ENCODE measurements around the gene PIBF1. TPM values are rescaled to one million over a fixed set of nuclear protein-coding genes. Genes with fewer than 3 reads are reported as not detected.

Gene PIBF1
- total and polyA plus RNA-seq, 2 donors (not counting 1 experiment from before 2014, with no cell fraction given) = 9.6 to 25.1 TPM

- Histone ChIP-seq H3K4me3 (replicated peaks in 1 of 4; ENCODE audit: control extremely low read depth in 1 of 4, insufficient read depth in 1 of 4, low read depth in 3 of 4, low read length in 4 of 4) (no peak overlapping the region), H3K4me1 (ENCODE audit: control insufficient read depth, extremely low read depth, insufficient read depth, low read length) (no peaks in the 10 kb centered on the region), H3K36me3 (ENCODE audit: control insufficient read depth, insufficient read depth, low read length) (no peaks in the 10 kb centered on the region), H3K9me3 (ENCODE audit: control insufficient read depth, insufficient read depth, low read depth, low read length) (no peaks in the 10 kb centered on the region), H3K79me2 (ENCODE audit: control insufficient read depth, insufficient read depth, low read length) (no peaks in the 10 kb centered on the region), H2AFZ (ENCODE audit: low read length) (no peak overlapping the region), H3K27ac (ENCODE audit: insufficient read depth, low read length) (no peak overlapping the region), H3K9ac (ENCODE audit: insufficient read depth, low read length) (no peak overlapping the region), H3K27me3 (ENCODE audit: control insufficient read depth, insufficient read depth, low read length) (no peaks in the 10 kb centered on the region), H4K20me1 (ENCODE audit: control insufficient read depth, extremely low read depth, insufficient read depth, low read length) (no peaks in the 10 kb centered on the region), H3K4me2 (ENCODE audit: extremely low read depth, insufficient read depth, low read length) (no peak overlapping the region)
- no peak for DNase-seq (ENCODE audit: low read depth in 2 of 2)
- TF ChIP-seq, protein P1, sequence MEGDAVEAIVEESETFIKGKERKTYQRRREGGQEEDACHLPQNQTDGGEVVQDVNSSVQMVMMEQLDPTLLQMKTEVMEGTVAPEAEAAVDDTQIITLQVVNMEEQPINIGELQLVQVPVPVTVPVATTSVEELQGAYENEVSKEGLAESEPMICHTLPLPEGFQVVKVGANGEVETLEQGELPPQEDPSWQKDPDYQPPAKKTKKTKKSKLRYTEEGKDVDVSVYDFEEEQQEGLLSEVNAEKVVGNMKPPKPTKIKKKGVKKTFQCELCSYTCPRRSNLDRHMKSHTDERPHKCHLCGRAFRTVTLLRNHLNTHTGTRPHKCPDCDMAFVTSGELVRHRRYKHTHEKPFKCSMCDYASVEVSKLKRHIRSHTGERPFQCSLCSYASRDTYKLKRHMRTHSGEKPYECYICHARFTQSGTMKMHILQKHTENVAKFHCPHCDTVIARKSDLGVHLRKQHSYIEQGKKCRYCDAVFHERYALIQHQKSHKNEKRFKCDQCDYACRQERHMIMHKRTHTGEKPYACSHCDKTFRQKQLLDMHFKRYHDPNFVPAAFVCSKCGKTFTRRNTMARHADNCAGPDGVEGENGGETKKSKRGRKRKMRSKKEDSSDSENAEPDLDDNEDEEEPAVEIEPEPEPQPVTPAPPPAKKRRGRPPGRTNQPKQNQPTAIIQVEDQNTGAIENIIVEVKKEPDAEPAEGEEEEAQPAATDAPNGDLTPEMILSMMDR (conservative IDR thresholded peaks at IDR 0.05 in 1 of 2, IDR thresholded peaks at IDR 0.05 in 1 of 2; ENCODE audit: low read depth in 1 of 2, low read length in 2 of 2) = no peak
- no peak for TF ChIP-seq EZH2 (IDR thresholded peaks at IDR 0.05; ENCODE audit: low read length, missing control alignments)
These were observed 107.6 kb downstream of the PIBF1 start for GRCh38 chr13:72889495-72889894.

- no peaks in the 10 kb centered on the region for H4K20me1 ChIP-seq (ENCODE audit: control insufficient read depth, extremely low read depth, insufficient read depth, low read length)
- H3K4me1 ChIP-seq (ENCODE audit: control insufficient read depth, extremely low read depth, insufficient read depth, low read length) = no peaks in the 10 kb centered on the region
- no peaks in the 10 kb centered on the region for H3K79me2 ChIP-seq (ENCODE audit: control insufficient read depth, insufficient read depth, low read length)
- H3K27me3 ChIP-seq (ENCODE audit: control insufficient read depth, insufficient read depth, low read length) = no peaks in the 10 kb centered on the region
- H2AFZ ChIP-seq (ENCODE audit: low read length) = no peak overlapping the region
- no peak overlapping the region for H3K27ac ChIP-seq (ENCODE audit: insufficient read depth, low read length)
- H3K36me3 ChIP-seq (ENCODE audit: control insufficient read depth, insufficient read depth, low read length) = no peaks in the 10 kb centered on the region
- DNase-seq (ENCODE audit: low read depth in 2 of 2) = no peak
- H3K4me3 ChIP-seq (replicated peaks in 1 of 4; ENCODE audit: control extremely low read depth in 1 of 4, insufficient read depth in 1 of 4, low read depth in 3 of 4, low read length in 4 of 4) = no peak overlapping the region
- H3K9me3 ChIP-seq (ENCODE audit: control insufficient read depth, insufficient read depth, low read depth, low read length) = no peaks in the 10 kb centered on the region
- TF ChIP-seq EZH2 (IDR thresholded peaks at IDR 0.05; ENCODE audit: low read length, missing control alignments) = no peak
- TF ChIP-seq, protein P1 (conservative IDR thresholded peaks at IDR 0.05 in 1 of 2, IDR thresholded peaks at IDR 0.05 in 1 of 2; ENCODE audit: low read depth in 1 of 2, low read length in 2 of 2) = no peak
- H3K9ac ChIP-seq (ENCODE audit: insufficient read depth, low read length) = no peak overlapping the region
- H3K4me2 ChIP-seq (ENCODE audit: extremely low read depth, insufficient read depth, low read length) = no peak overlapping the region
These were observed 108.6 kb downstream of the PIBF1 start for GRCh38 chr13:72890546-72890945.

DNA sequence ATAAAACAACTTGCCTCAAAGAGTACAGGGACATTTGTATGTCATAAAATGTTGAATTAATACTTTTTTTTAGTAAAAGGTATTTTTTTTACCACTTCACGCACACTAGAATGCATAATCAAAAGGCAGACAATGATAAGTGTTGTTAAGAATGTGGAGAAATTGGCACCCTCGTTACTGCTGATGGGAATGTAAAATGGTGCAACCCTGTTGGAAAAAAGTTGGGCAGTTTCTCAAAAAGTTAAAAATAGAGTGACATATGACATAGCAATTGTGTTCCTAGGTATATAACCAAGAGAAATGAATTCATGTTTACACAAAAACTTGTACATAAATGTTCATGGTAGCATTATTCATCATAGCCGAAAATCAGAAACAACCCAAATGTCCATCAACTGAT lies 109.5 kb downstream of the PIBF1 start:
- no peak overlapping the region for H3K4me3 ChIP-seq (replicated peaks in 1 of 4; ENCODE audit: control extremely low read depth in 1 of 4, insufficient read depth in 1 of 4, low read depth in 3 of 4, low read length in 4 of 4)
- no peaks in the 10 kb centered on the region for H3K9me3 ChIP-seq (ENCODE audit: control insufficient read depth, insufficient read depth, low read depth, low read length)
- no peaks in the 10 kb centered on the region for H3K27me3 ChIP-seq (ENCODE audit: control insufficient read depth, insufficient read depth, low read length)
- H4K20me1 ChIP-seq (ENCODE audit: control insufficient read depth, extremely low read depth, insufficient read depth, low read length) = no peaks in the 10 kb centered on the region
- peaks cover 2% of the 10 kb centered on the region for H3K36me3 ChIP-seq (ENCODE audit: control insufficient read depth, insufficient read depth, low read length)
- no peak overlapping the region for H3K27ac ChIP-seq (ENCODE audit: insufficient read depth, low read length)
- H3K9ac ChIP-seq (ENCODE audit: insufficient read depth, low read length) = no peak overlapping the region
- H2AFZ ChIP-seq (ENCODE audit: low read length) = no peak overlapping the region
- no peak for DNase-seq (ENCODE audit: low read depth in 2 of 2)
- TF ChIP-seq EZH2 (IDR thresholded peaks at IDR 0.05; ENCODE audit: low read length, missing control alignments) = no peak
- TF ChIP-seq, protein P1 (conservative IDR thresholded peaks at IDR 0.05 in 1 of 2, IDR thresholded peaks at IDR 0.05 in 1 of 2; ENCODE audit: low read depth in 1 of 2, low read length in 2 of 2) = no peak
- no peaks in the 10 kb centered on the region for H3K79me2 ChIP-seq (ENCODE audit: control insufficient read depth, insufficient read depth, low read length)
- H3K4me2 ChIP-seq (ENCODE audit: extremely low read depth, insufficient read depth, low read length) = no peak overlapping the region
- H3K4me1 ChIP-seq (ENCODE audit: control insufficient read depth, extremely low read depth, insufficient read depth, low read length) = no peaks in the 10 kb centered on the region

Data from fibroblast of lung (primary cell).